NCI-H2081 treated with DMSO at 0.1 percent for 48 hours (cell line): ENCODE measurements around the gene ABTB2.

ENCODE experiments used
- DNase-seq: peaks from one replicate; lab custom pipeline; 2025; lab: John Stamatoyannopoulos, UW

ABTB2 gene

GRCh38 chr11:34284811-34285481 is 72.9 kb downstream of the ABTB2 start:
- peak; percentile 24 for DNase-seq

GRCh38 chr11:34284156-34284555 is 73.7 kb downstream of the ABTB2 start:
- no peak for DNase-seq

- DNase-seq, result no peak
Measured at GRCh38 chr11:34280945-34281872, 76.6 kb downstream of the ABTB2 start.

- DNase-seq, result no peak
Measured at GRCh38 chr11:34278693-34279297, 79.0 kb downstream of the ABTB2 start.

GRCh38 chr11:34278175-34278574 is 79.6 kb downstream of the ABTB2 start:
- no peak for DNase-seq

GRCh38 chr11:34277171-34277570 is 80.6 kb downstream of the ABTB2 start:
- no peak for DNase-seq

GRCh38 chr11:34276352-34276864 is 81.4 kb downstream of the ABTB2 start:
- no peak for DNase-seq

GRCh38 chr11:34275486-34275885 is 82.3 kb downstream of the ABTB2 start:
- no peak for DNase-seq

GRCh38 chr11:34274712-34275398 is 83.0 kb downstream of the ABTB2 start:
- DNase-seq, result no peak

GRCh38 chr11:34273099-34273498 is 84.7 kb downstream of the ABTB2 start:
- no peak for DNase-seq

GRCh38 chr11:34271727-34272126 is 86.1 kb downstream of the ABTB2 start:
- DNase-seq, result no peak

- no peak for DNase-seq
Measured at GRCh38 chr11:34270711-34271110, 87.1 kb downstream of the ABTB2 start.

- no peak for DNase-seq
Measured at GRCh38 chr11:34269694-34270245, 88.0 kb downstream of the ABTB2 start.

GRCh38 chr11:34268906-34269430 is 88.8 kb downstream of the ABTB2 start:
- DNase-seq, result no peak

GRCh38 chr11:34267417-34267816 is 90.4 kb downstream of the ABTB2 start:
- DNase-seq, result no peak

GRCh38 chr11:34267013-34267412 is 90.8 kb downstream of the ABTB2 start:
- DNase-seq, result no peak

- DNase-seq, result no peak
Measured at GRCh38 chr11:34266090-34266912, 91.5 kb downstream of the ABTB2 start.

GRCh38 chr11:34264303-34265110 is 93.3 kb downstream of the ABTB2 start:
- no peak for DNase-seq

GRCh38 chr11:34263441-34264091 is 94.2 kb downstream of the ABTB2 start:
- DNase-seq, result peak; percentile 48
